HG03139 (cell line): ENCODE measurements around the gene DNASE1.
"Not testable (repeated sequence)": the region's sequence is repeated elsewhere in the genome, so short reads cannot be mapped to it uniquely, and the experiment has no call there.

ENCODE experiments used
- ATAC-seq: cut with Tn5 transposase; IDR thresholded peaks from one replicate; pipeline ENCODE4 v1.9.1; 2021; ENCODE audit not compliant: unreplicated experiment

DNASE1 gene

GRCh38 chr16:3654249-3654991 is at the start of gene DNASE1:
DNASE1 (plus strand) TSS chr16:3654691; CDS start chr16:3655374, 683 bp downstream.
- no peak for ATAC-seq

DNA sequence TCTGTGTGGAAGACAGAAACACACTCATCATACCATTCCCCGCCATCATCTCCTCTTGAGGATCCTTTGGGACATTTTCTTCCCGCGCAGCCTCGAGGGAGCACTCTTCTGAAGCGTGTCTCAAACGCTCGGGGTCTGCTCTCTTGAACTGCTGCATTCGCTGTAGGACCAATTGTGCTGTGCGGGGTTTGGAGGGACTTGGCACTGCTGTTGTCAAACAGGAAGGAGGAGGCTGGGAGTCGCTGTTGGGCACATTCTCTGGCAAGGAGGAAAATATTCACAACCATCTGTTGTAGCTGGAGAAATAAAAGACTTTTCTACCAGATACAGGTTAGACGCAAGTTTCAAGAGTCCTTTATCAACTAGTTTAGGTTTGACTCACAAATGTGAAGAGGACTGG is 48.0 kb upstream of the DNASE1 start:
- ATAC-seq = no peak

DNA sequence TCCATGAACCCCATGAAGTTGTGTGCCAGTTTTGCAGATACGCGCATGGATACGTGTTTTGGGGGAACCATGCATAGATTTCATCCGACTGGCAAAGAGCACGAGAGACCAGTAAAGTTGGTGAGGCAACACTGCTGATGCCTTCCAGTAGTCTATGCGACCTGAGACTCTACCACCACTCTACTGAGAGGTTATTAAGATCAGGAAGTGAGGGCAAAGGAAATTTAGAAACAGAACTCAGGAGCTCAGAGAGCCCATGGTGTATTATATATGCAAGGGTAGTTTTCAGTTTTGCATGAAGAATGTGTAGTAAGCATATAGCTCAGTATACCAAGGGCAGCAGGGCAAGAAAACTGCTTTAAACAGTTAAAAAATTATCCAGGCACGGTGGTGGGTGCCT is 47.3 kb upstream of the DNASE1 start:
- ATAC-seq = no peak

DNA sequence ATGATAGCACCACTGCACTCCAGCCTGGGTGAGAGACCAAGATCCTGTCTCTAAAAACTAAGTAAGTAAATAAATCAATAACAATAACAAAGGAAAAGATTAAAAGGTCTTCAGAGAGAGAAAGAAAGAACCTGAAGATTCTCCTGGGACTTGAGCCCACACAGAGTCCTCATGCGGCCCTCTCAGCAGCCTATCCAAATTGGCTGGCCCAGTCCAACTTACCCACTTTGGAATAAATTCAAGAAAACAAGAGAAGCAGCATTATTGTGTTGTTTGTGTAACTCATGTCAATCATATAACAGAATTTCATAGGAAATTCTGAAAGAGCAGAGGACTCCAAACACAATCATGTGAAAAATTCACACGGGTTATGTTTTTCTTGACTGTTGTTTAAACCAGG is 46.9 kb upstream of the DNASE1 start:
- ATAC-seq = no peak

- ATAC-seq = no peak
These were observed 46.4 kb upstream of the DNASE1 start for GRCh38 chr16:3608069-3608468.

DNA sequence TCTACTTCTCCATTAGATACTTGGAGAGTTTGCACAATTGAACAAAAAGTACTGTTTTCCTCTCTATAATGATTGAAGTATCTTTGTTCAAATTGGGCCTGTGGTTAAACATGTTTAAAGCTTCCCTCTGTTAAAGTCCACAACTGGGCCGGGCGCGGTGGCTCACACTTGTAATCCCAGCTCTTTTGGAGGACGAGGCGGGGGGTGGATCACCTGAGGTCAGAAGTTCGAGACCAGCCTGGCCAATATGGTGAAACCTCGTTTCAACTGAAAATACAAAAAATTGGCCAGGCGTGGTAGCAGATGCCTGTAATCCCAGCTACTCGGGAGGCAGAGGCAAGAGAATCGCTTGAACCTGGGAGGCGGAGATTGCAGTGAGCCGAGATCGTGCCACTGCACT is 45.5 kb upstream of the DNASE1 start:
- ATAC-seq = not testable (repeated sequence)

GRCh38 chr16:3609895-3610697 is 44.4 kb upstream of the DNASE1 start:
- no peak for ATAC-seq

GRCh38 chr16:3610698-3611145 is 43.8 kb upstream of the DNASE1 start:
- no peak for ATAC-seq

DNA sequence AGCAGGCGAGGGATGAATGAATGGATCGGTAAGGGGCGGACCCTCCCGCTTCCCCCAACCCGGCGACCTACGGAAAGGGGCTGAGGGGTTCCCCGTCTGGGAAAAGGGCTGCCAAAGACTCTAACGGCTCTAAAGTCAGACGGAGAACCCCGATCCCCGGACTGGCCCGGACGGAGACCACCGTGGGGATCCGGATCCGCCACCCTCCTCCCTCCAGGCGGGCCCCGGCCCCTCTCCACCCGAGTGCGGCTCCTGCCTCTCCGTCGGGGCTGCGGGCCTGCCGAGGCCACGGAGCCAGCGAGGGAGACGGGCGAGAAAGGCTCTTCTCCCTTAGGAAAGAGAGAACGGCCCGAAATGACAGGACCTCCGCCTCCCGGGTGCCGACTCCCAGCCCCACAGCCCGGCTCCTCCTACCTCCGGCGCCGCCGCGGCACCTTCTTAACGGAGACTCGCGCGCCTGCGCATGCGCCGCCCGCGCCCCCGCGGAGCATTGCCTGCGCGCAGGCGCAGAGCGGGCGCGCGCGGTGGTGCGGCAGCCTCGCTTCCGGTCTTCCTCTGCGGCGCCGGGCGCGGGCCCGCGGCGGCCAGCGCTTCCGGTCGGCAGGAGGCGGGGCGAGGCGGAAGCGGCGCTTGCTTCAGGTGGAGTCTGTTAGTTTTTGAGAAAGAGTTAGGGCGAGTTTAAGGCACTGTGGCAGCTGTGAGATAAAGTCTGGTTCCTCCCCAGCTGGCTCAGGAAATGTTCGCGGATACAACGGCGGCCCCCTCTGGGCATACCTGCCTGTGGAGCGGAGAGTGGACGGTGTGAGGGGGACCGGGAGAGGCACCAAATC is 43.1 kb upstream of the DNASE1 start, which contains the start of gene SLX4:
Gene SLX4, minus strand, starts transcription at position 461 of the 830 bp plus-strand sequence. CDS start 2,642 bp downstream, outside the sequence.
- ATAC-seq = peak; percentile 80

DNA sequence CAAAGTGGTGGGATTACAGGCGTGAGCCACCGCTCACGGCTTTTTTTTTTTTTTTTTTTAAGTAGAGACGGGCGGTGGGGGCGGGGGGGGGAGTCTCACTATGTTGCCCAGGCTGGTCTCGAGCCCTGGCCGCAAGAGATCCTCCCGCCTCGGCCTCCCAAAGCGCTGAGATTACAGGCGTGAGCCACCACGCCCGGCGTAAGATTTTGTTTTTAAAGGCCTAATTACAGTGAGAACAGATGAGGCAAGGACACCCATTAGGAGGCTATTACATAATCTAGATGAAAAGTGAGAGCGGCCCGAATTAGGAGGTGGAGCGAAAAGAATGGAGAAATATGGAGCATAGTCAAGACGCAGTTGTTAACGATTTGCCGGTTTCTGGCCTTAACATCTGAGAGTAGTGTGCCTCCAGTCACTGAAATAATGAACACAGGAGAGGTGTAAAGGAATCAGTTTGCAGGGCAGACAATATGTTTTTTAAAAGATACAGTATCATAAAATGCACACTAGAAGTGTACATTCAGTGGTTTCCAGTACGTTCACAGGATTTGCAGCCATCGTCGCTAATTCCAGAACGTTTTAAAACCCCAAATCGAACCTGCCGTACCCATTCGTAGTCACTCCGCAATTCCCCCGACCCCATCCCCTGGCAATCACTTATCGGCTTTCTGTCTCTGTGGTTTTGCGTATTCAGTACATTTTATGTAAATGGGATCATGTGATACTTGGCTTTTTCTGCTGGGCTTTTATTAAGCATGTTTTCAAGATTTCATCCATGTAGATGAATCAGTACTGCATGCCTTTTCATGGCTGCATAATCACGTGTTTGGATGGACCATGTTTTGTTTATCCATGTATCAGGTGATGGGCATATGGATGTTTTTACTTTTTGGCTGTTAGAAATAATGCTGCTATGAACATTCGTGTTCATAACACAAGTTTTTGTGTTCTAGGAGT is 41.7 kb upstream of the DNASE1 start:
- ATAC-seq = no peak

- ATAC-seq = no peak
These were observed 35.7 kb upstream of the DNASE1 start for GRCh38 chr16:3618769-3619141.

DNA sequence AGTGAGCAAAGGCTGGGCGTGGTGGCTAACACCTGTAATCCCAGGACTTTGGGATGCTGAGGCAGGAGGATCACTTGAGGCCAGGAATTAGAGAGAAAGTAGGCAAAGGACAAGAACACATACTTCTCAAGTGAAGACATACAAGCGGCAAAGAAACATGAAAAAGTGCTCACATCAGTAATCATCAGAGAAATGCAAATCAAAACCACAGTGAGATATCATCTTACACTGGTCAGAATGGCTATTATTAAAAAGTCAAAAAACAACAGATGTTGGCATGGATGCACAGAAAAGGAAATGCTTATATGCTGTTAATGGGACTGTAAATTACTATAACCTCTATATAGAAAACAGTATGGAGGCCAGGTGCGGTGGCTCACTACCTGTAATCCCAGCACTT is 30.8 kb upstream of the DNASE1 start:
- ATAC-seq = no peak

DNA sequence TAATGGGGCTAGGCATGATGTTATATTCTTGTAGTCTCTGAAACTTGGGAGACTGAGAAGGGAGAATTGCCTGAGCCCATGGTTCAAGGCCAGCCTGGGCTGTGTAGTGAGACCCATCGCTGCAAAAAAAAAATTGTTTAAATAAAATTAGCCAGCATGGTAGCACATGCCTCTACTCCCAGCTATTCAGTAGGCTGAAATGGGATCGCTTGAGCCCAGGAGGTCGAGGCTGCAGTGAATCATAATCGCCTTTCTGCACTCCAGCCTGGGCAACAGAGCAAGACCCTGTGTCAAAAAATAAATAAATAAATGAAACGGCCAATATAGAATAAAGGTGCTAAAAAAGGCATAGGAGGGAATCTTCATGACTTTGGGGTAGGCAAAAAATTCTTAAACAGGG is 29.2 kb upstream of the DNASE1 start:
- no peak for ATAC-seq

GRCh38 chr16:3625911-3626732 is 28.4 kb upstream of the DNASE1 start:
- ATAC-seq = no peak

DNA sequence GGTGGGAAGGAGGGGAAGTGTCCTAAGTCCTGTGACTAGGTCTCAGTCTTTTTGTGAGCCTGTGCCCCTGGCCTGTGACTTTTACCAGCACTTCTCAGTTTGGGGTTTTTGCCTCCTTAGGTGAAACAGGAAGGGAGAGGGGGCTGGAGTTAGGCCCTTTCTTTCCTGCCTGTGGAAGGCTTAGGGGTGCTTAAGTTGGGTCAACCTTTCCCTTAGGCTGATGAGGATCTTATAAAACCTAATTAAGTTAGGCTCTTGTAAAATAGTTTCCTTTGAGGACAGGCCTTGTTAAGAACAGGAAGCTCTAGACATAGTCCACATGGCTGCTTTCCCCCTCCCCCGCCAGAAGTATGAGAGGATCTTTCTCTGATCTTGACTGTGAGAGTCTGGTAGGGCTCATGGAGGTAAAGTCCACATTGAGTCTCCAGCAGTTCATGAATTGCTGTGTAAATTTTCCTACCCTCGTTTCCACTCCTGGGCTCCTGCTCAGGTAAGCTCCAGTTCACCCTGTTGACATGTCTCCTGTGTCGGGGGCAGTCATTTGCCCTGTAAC is 17.0 kb upstream of the DNASE1 start:
- no peak for ATAC-seq

- ATAC-seq = no peak
These were observed 15.4 kb upstream of the DNASE1 start for GRCh38 chr16:3638916-3639644.

DNA sequence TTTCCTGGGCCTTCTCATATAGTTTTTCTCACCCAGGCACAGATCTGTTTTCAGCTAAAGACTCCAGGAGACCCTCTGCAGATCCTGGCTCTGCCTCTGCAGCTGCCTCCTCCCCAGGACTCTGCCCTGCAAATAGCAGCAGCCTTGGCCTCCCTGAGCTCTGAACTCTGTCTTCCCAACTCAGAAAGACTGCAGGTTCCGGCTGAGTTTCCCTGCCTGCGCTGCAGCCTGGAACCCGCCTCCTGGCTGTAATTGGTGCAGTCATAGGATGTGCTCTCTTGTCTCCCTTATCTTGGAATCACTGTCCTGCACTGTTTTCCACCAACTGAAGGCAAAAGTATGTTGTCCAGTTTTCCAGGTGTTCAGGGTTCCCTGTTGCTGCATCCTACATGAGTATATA is 14.3 kb upstream of the DNASE1 start:
- ATAC-seq = no peak
